ENCODE measurements around the gene IFNA6.

The IFNA6 gene

DNA sequence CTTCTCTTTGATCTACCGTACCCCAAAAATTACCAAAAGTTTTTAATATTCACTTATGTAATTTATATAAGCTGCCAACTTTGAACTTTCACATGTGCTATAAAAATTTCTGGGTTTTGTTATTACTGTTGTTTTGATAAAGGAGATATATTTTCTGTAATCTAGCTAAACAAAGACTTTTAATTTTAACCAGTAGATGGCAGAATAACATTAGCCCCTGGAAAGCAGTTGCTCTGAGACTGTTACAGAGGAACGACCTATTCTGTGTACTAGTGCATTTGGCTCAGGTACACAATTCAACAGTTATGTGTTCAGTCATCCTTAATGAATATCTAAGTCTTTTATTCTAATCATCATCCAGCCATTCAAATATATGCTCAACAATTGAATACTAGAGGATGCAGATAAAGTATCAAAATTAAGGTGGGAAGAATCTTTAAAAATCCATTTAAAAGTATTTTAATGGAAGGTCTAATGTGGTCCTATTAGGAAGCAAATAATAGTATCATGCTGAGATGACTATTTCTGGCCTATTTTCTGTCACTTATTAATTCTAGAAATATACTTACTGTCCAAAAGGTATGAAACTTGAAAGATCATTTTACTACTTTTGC is 24.1 kb downstream of the IFNA6 start:
- TF ChIP-seq, protein P1, sequence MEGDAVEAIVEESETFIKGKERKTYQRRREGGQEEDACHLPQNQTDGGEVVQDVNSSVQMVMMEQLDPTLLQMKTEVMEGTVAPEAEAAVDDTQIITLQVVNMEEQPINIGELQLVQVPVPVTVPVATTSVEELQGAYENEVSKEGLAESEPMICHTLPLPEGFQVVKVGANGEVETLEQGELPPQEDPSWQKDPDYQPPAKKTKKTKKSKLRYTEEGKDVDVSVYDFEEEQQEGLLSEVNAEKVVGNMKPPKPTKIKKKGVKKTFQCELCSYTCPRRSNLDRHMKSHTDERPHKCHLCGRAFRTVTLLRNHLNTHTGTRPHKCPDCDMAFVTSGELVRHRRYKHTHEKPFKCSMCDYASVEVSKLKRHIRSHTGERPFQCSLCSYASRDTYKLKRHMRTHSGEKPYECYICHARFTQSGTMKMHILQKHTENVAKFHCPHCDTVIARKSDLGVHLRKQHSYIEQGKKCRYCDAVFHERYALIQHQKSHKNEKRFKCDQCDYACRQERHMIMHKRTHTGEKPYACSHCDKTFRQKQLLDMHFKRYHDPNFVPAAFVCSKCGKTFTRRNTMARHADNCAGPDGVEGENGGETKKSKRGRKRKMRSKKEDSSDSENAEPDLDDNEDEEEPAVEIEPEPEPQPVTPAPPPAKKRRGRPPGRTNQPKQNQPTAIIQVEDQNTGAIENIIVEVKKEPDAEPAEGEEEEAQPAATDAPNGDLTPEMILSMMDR (IDR thresholded peaks at IDR 0.05; ENCODE audit: control extremely low read depth, extremely low read depth, low read depth, missing control alignments) = peak; percentile 35
- POLR2A ChIA-PET = no interaction called here
- CTCF ChIA-PET = interaction anchor here (0.6 to 6.6 kb wide), 48 partner anchors 8 to 468 kb away, joined by 3 to 95 read pairs (median 4); partner anchors contain the start of genes IFNA14, IFNA6 and KLHL9
- DNase-seq (ENCODE audit: extremely low spot score) = peak; percentile 49

DNA sequence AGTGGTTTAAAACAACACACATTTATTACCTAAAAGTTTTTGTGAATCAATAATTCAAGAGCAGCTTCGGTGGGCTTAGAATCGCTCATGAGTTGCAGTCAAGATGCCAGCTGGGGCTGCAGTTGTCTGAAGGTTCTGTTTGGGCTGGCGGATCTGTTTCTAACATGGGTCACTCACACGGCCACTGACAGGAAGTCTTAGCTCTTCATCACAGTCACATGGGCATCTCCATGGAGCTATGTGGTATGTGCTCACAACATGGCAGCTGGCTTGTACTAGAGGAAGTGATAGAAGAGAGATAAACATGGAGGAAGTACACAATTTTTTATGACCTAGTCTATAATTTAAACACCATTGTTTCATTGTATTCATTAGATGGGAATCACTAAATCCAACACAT is 26.6 kb downstream of the IFNA6 start:
- TF ChIP-seq, protein P1 (IDR thresholded peaks at IDR 0.05; ENCODE audit: control extremely low read depth, extremely low read depth, low read depth, missing control alignments) = no peak
- POLR2A ChIA-PET = no interaction called here
- DNase-seq (ENCODE audit: extremely low spot score) = no peak
- CTCF ChIA-PET = interaction anchor here (0.9 to 6.6 kb wide), 12 partner anchors 9 to 132 kb away, joined by 3 to 95 read pairs (median 4); no protein-coding TSS in a partner anchor

GRCh38 chr9:21322911-21323461 is 27.7 kb downstream of the IFNA6 start:
- POLR2A ChIA-PET = no interaction called here
- CTCF ChIA-PET = interaction anchor here (1.0 to 6.6 kb wide), 12 partner anchors 9 to 133 kb away, joined by 3 to 95 read pairs (median 5); no protein-coding TSS in a partner anchor
- no peak for DNase-seq (ENCODE audit: extremely low spot score)
- TF ChIP-seq, protein P1 (IDR thresholded peaks at IDR 0.05; ENCODE audit: control extremely low read depth, extremely low read depth, low read depth, missing control alignments) = no peak

GRCh38 chr9:21320465-21320864 is 30.2 kb downstream of the IFNA6 start:
- DNase-seq (ENCODE audit: extremely low spot score) = no peak
- TF ChIP-seq, protein P1 (IDR thresholded peaks at IDR 0.05; ENCODE audit: control extremely low read depth, extremely low read depth, low read depth, missing control alignments) = no peak
- ChIA-PET POLR2A (no interaction called here), CTCF (interaction anchor here (0.9 to 4.0 kb wide), 9 partner anchors 8 to 135 kb away, joined by 3 to 19 read pairs (median 3); no protein-coding TSS in a partner anchor)

DNA sequence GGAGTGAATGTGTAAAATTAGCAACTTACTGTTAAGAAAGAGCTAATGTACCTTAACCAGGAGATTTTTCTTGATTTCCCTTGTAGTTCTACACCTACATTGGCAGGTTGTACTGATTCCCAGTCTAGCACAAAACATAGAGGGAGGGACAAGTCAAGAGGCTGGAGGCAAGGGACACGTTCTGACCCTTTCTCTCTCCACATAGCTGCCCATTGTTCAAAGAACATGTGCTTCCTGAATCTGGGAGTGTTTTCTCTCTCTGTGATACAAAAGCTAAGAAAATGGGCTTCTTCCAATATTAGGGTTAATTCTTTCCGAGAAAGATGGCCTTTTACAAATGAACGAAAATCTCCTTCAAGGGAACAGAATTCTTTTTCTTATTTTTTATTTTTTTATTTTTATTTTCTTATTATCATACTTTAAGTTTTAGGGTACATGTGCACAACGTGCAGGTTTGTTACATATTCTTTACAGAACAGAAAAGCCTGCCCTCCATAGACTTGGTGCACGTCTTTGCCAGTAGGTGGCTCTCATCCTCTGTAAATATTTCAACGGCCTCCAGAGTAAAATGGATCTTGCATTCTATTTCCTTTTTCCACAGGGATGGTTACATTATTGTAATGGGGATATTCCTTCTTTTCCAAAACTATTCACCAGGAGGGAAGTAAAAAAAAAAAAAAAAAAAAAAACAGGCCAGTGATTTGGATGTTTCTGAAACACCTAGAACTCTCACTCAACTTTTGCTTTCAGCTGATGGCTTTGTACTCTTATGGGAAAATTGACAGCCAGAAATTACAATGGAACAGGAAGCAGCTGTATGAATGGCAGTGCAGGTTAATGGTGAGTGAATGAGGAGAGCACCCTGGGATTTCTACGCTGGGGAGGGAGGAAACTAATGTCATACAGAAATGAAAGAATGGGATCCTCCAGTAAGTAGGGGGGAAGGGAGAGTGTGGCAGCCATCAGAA is 32.4 kb downstream of the IFNA6 start:
- TF ChIP-seq, protein P1 (IDR thresholded peaks at IDR 0.05; ENCODE audit: control extremely low read depth, extremely low read depth, low read depth, missing control alignments) = peak; percentile 71
- CTCF ChIA-PET = interaction anchor here (0.7 to 4.0 kb wide), 20 partner anchors 8 to 453 kb away, joined by 3 to 19 read pairs (median 4); partner anchors contain the start of gene IFNA8
- DNase-seq (ENCODE audit: extremely low spot score) = peak; percentile 28
- POLR2A ChIA-PET = no interaction called here

DNA sequence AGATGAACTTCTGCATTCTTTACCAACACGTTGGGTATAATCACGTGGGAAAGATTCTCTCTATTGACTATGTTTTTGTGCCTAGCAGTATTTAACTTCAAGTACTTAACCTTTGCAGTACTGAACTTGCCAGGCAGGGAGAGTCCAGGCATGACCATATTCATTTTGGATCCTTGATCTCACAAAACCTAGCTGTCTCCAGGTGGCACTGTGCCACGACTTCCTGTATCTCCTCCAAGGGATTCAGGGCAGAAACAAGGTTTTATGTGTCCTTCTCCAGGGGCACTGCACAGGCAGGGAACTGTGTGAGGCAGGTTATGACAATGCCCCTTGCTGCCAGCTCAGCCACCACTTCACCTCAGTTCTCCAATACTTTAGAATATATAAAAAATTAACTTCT is 33.8 kb downstream of the IFNA6 start:
- TF ChIP-seq, protein P1 (IDR thresholded peaks at IDR 0.05; ENCODE audit: control extremely low read depth, extremely low read depth, low read depth, missing control alignments) = no peak
- ChIA-PET POLR2A (no interaction called here), CTCF (interaction anchor here (0.7 to 4.0 kb wide), 5 partner anchors 9 to 79 kb away, joined by 3 to 19 read pairs (median 4); no protein-coding TSS in a partner anchor)
- DNase-seq (ENCODE audit: extremely low spot score) = no peak

All from GM10248 (cell line).